Measurements from ENCODE around the gene TENM4.

TENM4 gene

GRCh38 chr11:79167510-79168188 lies 273.2 kb downstream of the TENM4 start:
- no peak for DNase-seq

GRCh38 chr11:79165908-79166307 lies 274.9 kb downstream of the TENM4 start:
- DNase-seq: no peak

- no peak for DNase-seq
These were observed 279.9 kb downstream of the TENM4 start for GRCh38 chr11:79160791-79161403.

- DNase-seq: no peak
These were observed 281.0 kb downstream of the TENM4 start for GRCh38 chr11:79159657-79160450.

GRCh38 chr11:79157738-79158137 lies 283.1 kb downstream of the TENM4 start:
- no peak for DNase-seq

- no peak for DNase-seq
These were observed 284.8 kb downstream of the TENM4 start for GRCh38 chr11:79156031-79156430.

- no peak for DNase-seq
These were observed 285.6 kb downstream of the TENM4 start for GRCh38 chr11:79155237-79155636.

- DNase-seq: no peak
These were observed 288.3 kb downstream of the TENM4 start for GRCh38 chr11:79152511-79152910.

GRCh38 chr11:79151396-79151795 lies 289.4 kb downstream of the TENM4 start:
- no peak for DNase-seq

- no peak for DNase-seq
These were observed 289.9 kb downstream of the TENM4 start for GRCh38 chr11:79150966-79151365.

- DNase-seq: no peak
These were observed 290.5 kb downstream of the TENM4 start for GRCh38 chr11:79150320-79150719.

GRCh38 chr11:79147731-79148130 lies 293.1 kb downstream of the TENM4 start:
- DNase-seq: no peak

- DNase-seq: no peak
These were observed 293.8 kb downstream of the TENM4 start for GRCh38 chr11:79147011-79147410.

- DNase-seq: no peak
These were observed 300.9 kb downstream of the TENM4 start for GRCh38 chr11:79139900-79140299.

GRCh38 chr11:79129702-79130101 lies 311.1 kb downstream of the TENM4 start:
- DNase-seq: no peak

- no peak for DNase-seq
These were observed 312.5 kb downstream of the TENM4 start for GRCh38 chr11:79128291-79128690.

- DNase-seq: no peak
These were observed 318.1 kb downstream of the TENM4 start for GRCh38 chr11:79122759-79123158.

- no peak for DNase-seq
These were observed 319.5 kb downstream of the TENM4 start for GRCh38 chr11:79121351-79121750.

- DNase-seq: no peak
These were observed 321.1 kb downstream of the TENM4 start for GRCh38 chr11:79119491-79120284.

- no peak for DNase-seq
These were observed 323.3 kb downstream of the TENM4 start for GRCh38 chr11:79117488-79117887.

- no peak for DNase-seq
These were observed 324.2 kb downstream of the TENM4 start for GRCh38 chr11:79116600-79116999.

GRCh38 chr11:79113054-79113690 lies 327.7 kb downstream of the TENM4 start:
- DNase-seq: no peak

GRCh38 chr11:79110796-79111195 lies 330.0 kb downstream of the TENM4 start:
- no peak for DNase-seq
